HCT116 (cell line): Measurements from ENCODE around the gene SLC12A8. TPM values are rescaled to one million over a fixed set of nuclear protein-coding genes. Genes with fewer than 3 reads are reported as not detected.

ENCODE experiments used
- ATAC-seq: fragments of 200-7000 bp; cut with Tn5 transposase; 2 replicates; pipeline ENCODE4 v1.9.1; 2020; ENCODE audit warnings: mild to moderate bottlenecking, moderate library complexity
- BruUV-seq: library from RNA; stranded (reverse); fragments of 400-500 nt; replicated peaks from 2 replicates; lab custom pipeline; 2021; lab: Mats Ljungman, UMichigan
- CTCF ChIA-PET: fragments of 300-600 bp; sonication (Branson Sonifier 250); formaldehyde crosslinking; loops from one replicate; lab custom pipeline; 2021; ENCODE audit warnings: antibody characterized with exemption; lab: Charles Lee
- POLR2A ChIA-PET: fragments of 300-600, 350-600 bp; sonication (Branson Sonifier 250); formaldehyde crosslinking; loops from one replicate; lab custom pipeline; 2021; ENCODE audit warnings: antibody characterized with exemption; lab: Charles Lee
- RAD21 ChIA-PET, 2 experiments: fragments of 300-600 bp; sonication (Branson Sonifier 250); formaldehyde crosslinking; loops; one replicate each; lab custom pipeline; 2023; ENCODE audit warnings: low total read pairs in 2 of 2; ENCODE audit not compliant: uncharacterized antibody in 2 of 2, unreplicated experiment in 2 of 2, low non-redundant PET in 1 of 2; lab: Charles Lee
- DNase-seq: peaks from one replicate; pipeline ENCODE4 v3.0.0-alpha.2; 2010; ENCODE audit warnings: low read depth, low spot score
- H2AFZ ChIP-seq: fragments of 200-600 bp; shearing (Covaris generic), sonication (generic); 2 replicates; pipeline ENCODE4 v1.6.1; 2017; ENCODE audit warnings: low read depth, mixed run types, mixed read lengths, antibody characterized with exemption, low read length; ENCODE audit not compliant: poor library complexity, severe bottlenecking
- H3K27ac ChIP-seq: 2 replicates; pipeline ENCODE4 v1.5.1; 2012; ENCODE audit warnings: low read depth, low read length
- H3K27me3 ChIP-seq: fragments of 200-600 bp; sonication (generic); 2 replicates; pipeline ENCODE4 v1.6.1; 2016; ENCODE audit warnings: mixed run types, low read length, mixed read lengths; ENCODE audit not compliant: insufficient read depth
- H3K36me3 ChIP-seq, 2 experiments: fragments of 200-500 bp in 1 of 2; fragments of 200-600 bp in 1 of 2; sonication (Bioruptor generic) in 1 of 2; sonication (generic) in 1 of 2; 2 replicates each; pipeline versions ENCODE4 v1.5.1 to v1.6.1; 2014 to 2016; ENCODE audit warnings: low read length in 2 of 2, inconsistent platforms in 1 of 2, mixed read lengths in 1 of 2, mixed run types in 1 of 2; ENCODE audit not compliant: insufficient read depth in 2 of 2, control insufficient read depth in 1 of 2
- H3K4me1 ChIP-seq, 2 experiments: fragments of 200-600 bp in 1 of 2; sonication (generic) in 1 of 2; 2 replicates each; pipeline versions ENCODE4 v1.5.1 to v1.6.1; 2012 to 2017; ENCODE audit warnings: low read length in 2 of 2, inconsistent platforms in 1 of 2, mild to moderate bottlenecking in 1 of 2, mixed read lengths in 1 of 2, mixed run types in 1 of 2, moderate library complexity in 1 of 2; ENCODE audit not compliant: insufficient read depth in 2 of 2, control insufficient read depth in 1 of 2
- H3K4me2 ChIP-seq: fragments of 200-600 bp; sonication (generic); 2 replicates; pipeline ENCODE4 v1.6.1; 2017; ENCODE audit warnings: mixed run types, low read length, mixed read lengths
- H3K4me3 ChIP-seq, 2 experiments: fragments of 200-600 bp in 1 of 2; sonication (generic) in 1 of 2; replicated peaks in 1 of 2; 2 replicates each; pipeline ENCODE4 v1.5.1; 2011 to 2016; ENCODE audit warnings: low read length in 2 of 2, control low read depth in 1 of 2, low read depth in 1 of 2, mild to moderate bottlenecking in 1 of 2, mixed read lengths in 1 of 2, mixed run types in 1 of 2
- H3K79me2 ChIP-seq: fragments of 200-600 bp; sonication (generic); 2 replicates; pipeline ENCODE4 v1.6.1; 2017; ENCODE audit warnings: mild to moderate bottlenecking, mixed run types, low read length, moderate library complexity, mixed read lengths; ENCODE audit not compliant: insufficient read depth
- H3K9ac ChIP-seq: fragments of 200-600 bp; sonication (generic); 2 replicates; pipeline ENCODE4 v1.6.1; 2016; ENCODE audit warnings: low read length, mixed read lengths
- H3K9me2 ChIP-seq: fragments of 200-600 bp; sonication (generic), shearing (Covaris generic); 2 replicates; pipeline ENCODE4 v1.6.1; 2017; ENCODE audit warnings: mixed run types, mild to moderate bottlenecking, moderate library complexity; ENCODE audit not compliant: insufficient read depth
- H3K9me3 ChIP-seq, 2 experiments: fragments of 200-500 bp in 1 of 2; fragments of 200-600 bp in 1 of 2; sonication (Bioruptor generic) in 1 of 2; sonication (generic) in 1 of 2; 2 replicates each; pipeline ENCODE4 v1.6.1; 2014 to 2017; ENCODE audit warnings: low read length in 2 of 2, mixed read lengths in 2 of 2, inconsistent platforms in 1 of 2, low read depth in 1 of 2, mild to moderate bottlenecking in 1 of 2, mixed run types in 1 of 2, moderate library complexity in 1 of 2; ENCODE audit not compliant: control insufficient read depth in 1 of 2, insufficient read depth in 1 of 2
- H4K20me1 ChIP-seq: fragments of 200-600 bp; sonication (generic), shearing (Covaris generic); 2 replicates; pipeline ENCODE4 v1.6.1; 2017; ENCODE audit warnings: mixed run types, mild to moderate bottlenecking, moderate library complexity; ENCODE audit not compliant: insufficient read depth
- EGR1 ChIP-seq: IDR thresholded peaks from 2 replicates; pipeline ENCODE4 v1.6.1; 2012; ENCODE audit warnings: low read depth
- ELF1 ChIP-seq: IDR thresholded peaks from 2 replicates; pipeline ENCODE4 v1.6.1; 2012; ENCODE audit warnings: low read depth, borderline replicate concordance
- EZH2phosphoT487 ChIP-seq: fragments of 200-600 bp; IDR thresholded peaks from 2 replicates; pipeline ENCODE4 v1.6.1; 2018; ENCODE audit warnings: antibody characterized with exemption, borderline replicate concordance
- POLR2AphosphoS5 ChIP-seq: IDR thresholded peaks from 2 replicates; pipeline ENCODE4 v1.6.1; 2011; ENCODE audit warnings: mild to moderate bottlenecking, low read depth, low read length, moderate library complexity
- SP1 ChIP-seq: IDR thresholded peaks from 2 replicates; pipeline ENCODE4 v1.6.1; 2012; ENCODE audit warnings: low read depth
- SRF ChIP-seq: IDR thresholded peaks from 2 replicates; pipeline ENCODE4 v1.6.1; 2012; ENCODE audit warnings: low read depth
- TCF7L2 ChIP-seq: IDR thresholded peaks from 2 replicates; pipeline ENCODE4 v1.7.0; 2011; ENCODE audit warnings: borderline replicate concordance, inconsistent platforms; ENCODE audit not compliant: insufficient read depth, insufficient read length; ENCODE audit errors: extremely low read depth
- YY1 ChIP-seq: IDR thresholded peaks from 2 replicates; pipeline ENCODE4 v1.6.1; 2011; ENCODE audit warnings: low read length, low read depth, moderate library complexity, mild to moderate bottlenecking; ENCODE audit not compliant: insufficient replicate concordance; ENCODE audit errors: extremely low read depth
- intact Hi-C: fragments of 100-400 bp; cut with micrococcal nuclease; formaldehyde crosslinking; loops from 2 replicates; pipeline ENCODE4 v1.10.0; 2022
- total RNA-seq: library from RNA; stranded (reverse); gene quantifications from one replicate; pipeline ENCODE4 v1.2.1, GENCODE V29; 2021; ENCODE audit not compliant: unreplicated experiment
- TF ChIP-seq, protein P1 (sequence below): IDR thresholded peaks from 2 replicates; pipeline ENCODE4 v1.6.1; 2012; ENCODE audit warnings: low read depth
- TF ChIP-seq, protein P2 (sequence below): IDR thresholded peaks from 2 replicates; pipeline ENCODE4 v1.6.1; 2012

The SLC12A8 gene
- total RNA-seq, 1 experiment from 2014 or later, result 19.9 TPM

DNA sequence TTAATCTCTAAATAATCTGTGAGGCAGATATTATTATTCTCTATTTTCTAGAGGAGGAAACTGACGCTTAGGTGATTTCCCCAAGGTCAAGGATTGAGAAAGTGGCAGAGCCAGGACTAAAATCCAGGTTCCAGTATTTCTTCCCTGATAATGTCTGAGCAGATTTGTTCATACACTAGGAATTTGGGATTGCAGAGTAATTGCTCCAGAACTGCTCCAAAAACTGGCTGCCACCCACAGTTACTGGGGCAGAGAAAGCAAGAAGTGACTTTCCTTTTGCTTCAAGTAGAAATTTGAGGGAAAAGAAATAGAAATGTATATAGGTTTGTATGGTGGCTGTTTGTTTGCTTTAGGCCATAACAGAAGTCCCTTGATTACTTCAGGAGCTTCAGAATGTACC is 60.6 kb downstream of the SLC12A8 start:
- intact Hi-C loops, result loop anchor here (2.0 kb wide), 2 partner anchors 157 to 431 kb away; no protein-coding TSS in a partner anchor
- H2AFZ ChIP-seq, result no peak overlapping the region
- RAD21 ChIA-PET, result no interaction called here
- no peak overlapping the region for H3K4me2 ChIP-seq
- ATAC-seq (no peak), DNase-seq (no peak)
- H3K9me3 ChIP-seq, result no peaks in the 10 kb centered on the region
- POLR2A ChIA-PET, result no interaction called here
- H3K27me3 ChIP-seq, result no peaks in the 10 kb centered on the region
- H4K20me1 ChIP-seq, result no peaks in the 10 kb centered on the region
- H3K9ac ChIP-seq, result no peak overlapping the region
- no peak overlapping the region for H3K27ac ChIP-seq
- no peaks in the 10 kb centered on the region for H3K79me2 ChIP-seq
- no peak for TF ChIP-seq POLR2AphosphoS5
- TF ChIP-seq EZH2phosphoT487, result no peak
- TF ChIP-seq, protein P1, sequence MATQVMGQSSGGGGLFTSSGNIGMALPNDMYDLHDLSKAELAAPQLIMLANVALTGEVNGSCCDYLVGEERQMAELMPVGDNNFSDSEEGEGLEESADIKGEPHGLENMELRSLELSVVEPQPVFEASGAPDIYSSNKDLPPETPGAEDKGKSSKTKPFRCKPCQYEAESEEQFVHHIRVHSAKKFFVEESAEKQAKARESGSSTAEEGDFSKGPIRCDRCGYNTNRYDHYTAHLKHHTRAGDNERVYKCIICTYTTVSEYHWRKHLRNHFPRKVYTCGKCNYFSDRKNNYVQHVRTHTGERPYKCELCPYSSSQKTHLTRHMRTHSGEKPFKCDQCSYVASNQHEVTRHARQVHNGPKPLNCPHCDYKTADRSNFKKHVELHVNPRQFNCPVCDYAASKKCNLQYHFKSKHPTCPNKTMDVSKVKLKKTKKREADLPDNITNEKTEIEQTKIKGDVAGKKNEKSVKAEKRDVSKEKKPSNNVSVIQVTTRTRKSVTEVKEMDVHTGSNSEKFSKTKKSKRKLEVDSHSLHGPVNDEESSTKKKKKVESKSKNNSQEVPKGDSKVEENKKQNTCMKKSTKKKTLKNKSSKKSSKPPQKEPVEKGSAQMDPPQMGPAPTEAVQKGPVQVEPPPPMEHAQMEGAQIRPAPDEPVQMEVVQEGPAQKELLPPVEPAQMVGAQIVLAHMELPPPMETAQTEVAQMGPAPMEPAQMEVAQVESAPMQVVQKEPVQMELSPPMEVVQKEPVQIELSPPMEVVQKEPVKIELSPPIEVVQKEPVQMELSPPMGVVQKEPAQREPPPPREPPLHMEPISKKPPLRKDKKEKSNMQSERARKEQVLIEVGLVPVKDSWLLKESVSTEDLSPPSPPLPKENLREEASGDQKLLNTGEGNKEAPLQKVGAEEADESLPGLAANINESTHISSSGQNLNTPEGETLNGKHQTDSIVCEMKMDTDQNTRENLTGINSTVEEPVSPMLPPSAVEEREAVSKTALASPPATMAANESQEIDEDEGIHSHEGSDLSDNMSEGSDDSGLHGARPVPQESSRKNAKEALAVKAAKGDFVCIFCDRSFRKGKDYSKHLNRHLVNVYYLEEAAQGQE, result no peak
- TF ChIP-seq TCF7L2, result no peak
- TF ChIP-seq, protein P2, sequence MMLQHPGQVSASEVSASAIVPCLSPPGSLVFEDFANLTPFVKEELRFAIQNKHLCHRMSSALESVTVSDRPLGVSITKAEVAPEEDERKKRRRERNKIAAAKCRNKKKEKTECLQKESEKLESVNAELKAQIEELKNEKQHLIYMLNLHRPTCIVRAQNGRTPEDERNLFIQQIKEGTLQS, result no peak
- no peak for TF ChIP-seq ELF1
- TF ChIP-seq SP1, result no peak
- no peak for TF ChIP-seq SRF
- no peak for TF ChIP-seq EGR1
- TF ChIP-seq YY1, result no peak
- no TSS peak for BruUV-seq
- no peaks in the 10 kb centered on the region for H3K36me3 ChIP-seq
- no peaks in the 10 kb centered on the region for H3K9me2 ChIP-seq
- H3K4me1 ChIP-seq, result peaks cover 0 to 7% of the 10 kb centered on the region in 2 experiments; a peak in 1 of 4 replicates
- CTCF ChIA-PET, result no interaction called here
- H3K4me3 ChIP-seq, result no peak overlapping the region
